HepG2 (cell line): ENCODE results near the gene PEX7. TPM values are rescaled to one million over a fixed set of nuclear protein-coding genes. Genes with fewer than 3 reads are reported as not detected.

Source experiments
- ATAC-seq: fragments of 200-7000 bp; cut with Tn5 transposase; 3 replicates; pipeline ENCODE4 v1.9.1; 2020; ENCODE audit warnings: mild to moderate bottlenecking, moderate library complexity
- Bru-seq: library from RNA; stranded (reverse); fragments of 400-500 nt; gene quantifications from one replicate; lab custom pipeline; 2021; lab: Mats Ljungman, UMichigan
- BruChase-seq, 2 experiments: library from RNA; stranded (reverse); fragments of 400-500 nt; gene quantifications; one replicate each; lab custom pipeline; 2021; lab: Mats Ljungman, UMichigan
- BruUV-seq: library from RNA; stranded (reverse); fragments of 400-500 nt; replicated peaks from 2 replicates; lab custom pipeline; 2021; lab: Mats Ljungman, UMichigan
- CTCF ChIA-PET: fragments of 300-600 bp; formaldehyde crosslinking; extraction: SDS; loops from one replicate; lab custom pipeline; 2021; ENCODE audit warnings: low total read pairs, inconsistent platforms, low intra/inter-chr PET ratio; lab: Yijun Ruan, JAX
- POLR2A ChIA-PET: fragments of 350-600 bp; sonication (Branson Sonifier 250); formaldehyde crosslinking; loops from one replicate; lab custom pipeline; 2020; ENCODE audit warnings: antibody characterized with exemption, inconsistent platforms; lab: Yijun Ruan, JAX
- DNase-seq: peaks from one replicate; pipeline ENCODE4 v3.0.0-alpha.2; 2015; ENCODE audit warnings: low spot score
- FAIRE-seq: peaks from 3 replicates; lab custom pipeline; 2011; peaks lifted over from hg19 to GRCh38; lab: Jason Lieb, UNC
- H2AFZ ChIP-seq: one replicate; pipeline ENCODE4 v1.6.1; 2011; ENCODE audit warnings: low read length, inconsistent platforms
- H3K27ac ChIP-seq: fragments of 300-600 bp; 3 replicates; pipeline ENCODE4 v1.8.0; 2011; ENCODE audit warnings: mixed run types, mild to moderate bottlenecking, mixed read lengths, low read length, inconsistent platforms; ENCODE audit not compliant: insufficient read depth; ENCODE audit errors: extremely low read length
- H3K27me3 ChIP-seq, 2 experiments: fragments of 200-600 bp in 1 of 2; 2 replicates in 1 of 2; 3 replicates in 1 of 2; pipeline versions ENCODE4 v1.6.0 to v1.8.0; 2011; ENCODE audit warnings: low read length in 2 of 2, mild to moderate bottlenecking in 2 of 2, moderate library complexity in 2 of 2, inconsistent platforms in 1 of 2; ENCODE audit not compliant: insufficient read depth in 2 of 2, control insufficient read depth in 1 of 2
- H3K36me3 ChIP-seq, 2 experiments: fragments of 200-600 bp in 1 of 2; replicated peaks in 1 of 2; 2 replicates in 1 of 2; 3 replicates in 1 of 2; pipeline versions ENCODE4 v1.5.1 to v1.8.0; 2011; ENCODE audit warnings: low read length in 2 of 2, inconsistent platforms in 1 of 2; ENCODE audit not compliant: insufficient read depth in 2 of 2, control insufficient read depth in 1 of 2
- H3K4me1 ChIP-seq: 2 replicates; pipeline ENCODE4 v1.5.1; 2012; ENCODE audit warnings: low read length, inconsistent platforms; ENCODE audit not compliant: insufficient read depth
- H3K4me2 ChIP-seq: 2 replicates; pipeline ENCODE4 v1.6.0; 2011; ENCODE audit warnings: low read depth, low read length, inconsistent platforms
- H3K4me3 ChIP-seq, 3 experiments: fragments of 200-600 bp in 1 of 3; sonication (generic), shearing (Covaris generic) in 1 of 3; replicated peaks in 1 of 3; 2 replicates each; pipeline ENCODE4 v1.5.1; 2011 to 2016; ENCODE audit warnings: low read length in 3 of 3, inconsistent platforms in 2 of 3, low read depth in 2 of 3, mild to moderate bottlenecking in 2 of 3, control low read depth in 1 of 3, mixed read lengths in 1 of 3; ENCODE audit not compliant: insufficient read depth in 1 of 3
- H3K79me2 ChIP-seq: one replicate; pipeline ENCODE4 v1.6.1; 2011; ENCODE audit warnings: low read length, inconsistent platforms; ENCODE audit not compliant: insufficient read depth
- H3K9ac ChIP-seq: 2 replicates; pipeline ENCODE4 v1.6.0; 2011; ENCODE audit warnings: mild to moderate bottlenecking, low read depth, low read length, inconsistent platforms; ENCODE audit not compliant: insufficient read depth
- H3K9me3 ChIP-seq: 2 replicates; pipeline ENCODE4 v1.5.1; 2012; ENCODE audit warnings: mild to moderate bottlenecking, low read length
- H4K20me1 ChIP-seq: 2 replicates; pipeline ENCODE4 v1.6.0; 2011; ENCODE audit warnings: inconsistent platforms, mild to moderate bottlenecking, low read length, moderate library complexity; ENCODE audit not compliant: insufficient read depth
- BCL6 ChIP-seq: IDR thresholded peaks from 2 replicates; pipeline ENCODE4 v1.6.1; 2016; ENCODE audit warnings: missing genetic modification reagents, missing compliant biosample characterization
- CTCF ChIP-seq: sonication (generic); formaldehyde crosslinking; IDR thresholded peaks from 2 replicates; pipeline ENCODE4 v1.5.0; 2020; ENCODE audit warnings: mild to moderate bottlenecking, missing genetic modification reagents, moderate library complexity
- FOXJ3 ChIP-seq: sonication (generic); formaldehyde crosslinking; IDR thresholded peaks from 2 replicates; pipeline ENCODE4 v1.4.0; 2020; ENCODE audit warnings: missing genetic modification reagents, mild to moderate bottlenecking, borderline replicate concordance
- GABPB1 ChIP-seq: IDR thresholded peaks from 2 replicates; pipeline ENCODE4 v1.6.1; 2016; ENCODE audit warnings: mild to moderate bottlenecking, missing genetic modification reagents, moderate library complexity, missing compliant biosample characterization
- GTF2F1 ChIP-seq: fragments of 150-350 bp; IDR thresholded peaks from 2 replicates; pipeline ENCODE4 v1.6.1; 2014; ENCODE audit warnings: low read length
- HES4 ChIP-seq: sonication (generic); formaldehyde crosslinking; IDR thresholded peaks from 2 replicates; pipeline ENCODE4 v1.9.0; 2021; ENCODE audit warnings: mild to moderate bottlenecking, missing genetic modification reagents, borderline replicate concordance
- MAFF ChIP-seq: IDR thresholded peaks from 2 replicates; pipeline ENCODE4 v1.6.1; 2011; ENCODE audit warnings: low read depth, low read length, improper control_type of control experiment
- PAX8 ChIP-seq: sonication (generic); formaldehyde crosslinking; IDR thresholded peaks from 2 replicates; pipeline ENCODE4 v1.8.0; 2022; ENCODE audit warnings: mild to moderate bottlenecking, missing genetic modification reagents, borderline replicate concordance
- REXO4 ChIP-seq: sonication (generic); formaldehyde crosslinking; IDR thresholded peaks from 2 replicates; pipeline ENCODE4 v1.8.0; 2022; ENCODE audit warnings: missing genetic modification reagents, mild to moderate bottlenecking, borderline replicate concordance
- SAP130 ChIP-seq: IDR thresholded peaks from 2 replicates; pipeline ENCODE4 v1.6.1; 2016; ENCODE audit warnings: low read depth
- SP2 ChIP-seq: sonication (generic); formaldehyde crosslinking; IDR thresholded peaks from 2 replicates; pipeline ENCODE4 v1.5.1; 2020; ENCODE audit warnings: mild to moderate bottlenecking, missing genetic modification reagents
- YY1 ChIP-seq: IDR thresholded peaks from 2 replicates; pipeline ENCODE4 v1.6.1; 2011; ENCODE audit warnings: low read length, low read depth, moderate library complexity, mild to moderate bottlenecking; ENCODE audit not compliant: insufficient read depth, insufficient replicate concordance
- ZFP36 ChIP-seq: fragments of 150-350 bp; IDR thresholded peaks from 2 replicates; pipeline ENCODE4 v1.6.1; 2018; ENCODE audit warnings: borderline replicate concordance, low read length, low read depth; ENCODE audit not compliant: partially characterized antibody
- ZFX ChIP-seq: sonication (generic); formaldehyde crosslinking; IDR thresholded peaks from 2 replicates; pipeline ENCODE4 v1.4.0; 2020; ENCODE audit warnings: mild to moderate bottlenecking, low read depth, missing genetic modification reagents, moderate library complexity
- ZNF331 ChIP-seq: sonication (generic); formaldehyde crosslinking; IDR thresholded peaks from 2 replicates; pipeline ENCODE4 v1.4.0; 2020; ENCODE audit warnings: missing genetic modification reagents
- ZNF383 ChIP-seq: sonication (generic); formaldehyde crosslinking; IDR thresholded peaks from 2 replicates; pipeline ENCODE4 v1.4.0; 2020; ENCODE audit warnings: missing genetic modification reagents, mild to moderate bottlenecking, borderline replicate concordance
- ZNF44 ChIP-seq: sonication (generic); formaldehyde crosslinking; IDR thresholded peaks from 2 replicates; pipeline ENCODE4 v1.5.1; 2020; ENCODE audit warnings: mild to moderate bottlenecking, missing genetic modification reagents
- ZNF552 ChIP-seq: sonication (generic); formaldehyde crosslinking; IDR thresholded peaks from 2 replicates; pipeline ENCODE4 v1.9.0; 2022; ENCODE audit warnings: missing genetic modification reagents, mild to moderate bottlenecking, borderline replicate concordance
- WGBS: methylation state at CpG from one replicate; pipeline ENCODE4 v1.1.6; 2017; ENCODE audit warnings: low lambda C conversion rate; 5-methylcytosine and 5-hydroxymethylcytosine counted together
- in situ Hi-C: cut with HindIII; loops from 2 replicates; pipeline ENCODE4 v1.10.0; 2017; ENCODE audit warnings: low pct_unique_long_range_greater_than_20kb; ENCODE audit not compliant: extremely low pct_ligation_motif_present
- intact Hi-C: fragments of 100-400 bp; cut with micrococcal nuclease; formaldehyde crosslinking; loops from one replicate; pipeline ENCODE4 v1.10.0; 2022; ENCODE audit not compliant: unreplicated experiment
- long read RNA-seq, 2 experiments: library from RNA in 1 of 2; library from polyadenylated mRNA in 1 of 2; stranded (forward) in 1 of 2; unstranded in 1 of 2; transcript quantifications; one replicate each; pipeline ENCODE4 v2.0.0, GENCODE V29; 2019 to 2022
- polyA minus RNA-seq, 3 experiments: library from RNA; depleted of rRNA, polyadenylated mRNA; stranded (reverse); fragments of >200 nt; gene quantifications; 2 replicates each; pipeline ENCODE4 v1.2.3, GENCODE V29; 2011; ENCODE audit warnings: low replicate concordance in 1 of 3
- polyA plus RNA-seq, 8 experiments: library from polyadenylated mRNA; depleted of rRNA in 3 of 8; stranded (reverse) in 7 of 8; unstranded in 1 of 8; fragments of >200 nt; fragmentation: Illumina TruSeq in 4 of 8; extraction: Trizol in 4 of 8; gene quantifications; 2 replicates each; pipeline versions ENCODE4 v1.2.1 to v1.2.3, GENCODE V29; 2011 to 2016; ENCODE audit warnings: low read depth in 4 of 8, missing spikeins in 1 of 8, mixed read lengths in 1 of 8; ENCODE audit not compliant: insufficient read depth in 1 of 8
- total RNA-seq, 5 experiments: library from RNA; depleted of rRNA; stranded (reverse); fragments of >200 nt; fragmentation: Illumina TruSeq; extraction: Trizol; gene quantifications; 2 replicates each; pipeline ENCODE4 v1.2.3, GENCODE V29; 2016; ENCODE audit warnings: low read depth in 1 of 5

The PEX7 gene
- total RNA-seq (2016; rRNA removed; fragmentation: Illumina TruSeq; extraction: Trizol) (0.53 and 0.88 TPM in 2 replicates), polyA plus RNA-seq (2011; rRNA removed) (0.04 and 0.29 TPM in 2 replicates), polyA minus RNA-seq (2011; rRNA and poly(A)+ RNA removed; ENCODE audit: low replicate concordance) (3.1 TPM in 1 of 2 replicates, not detected in the other), Bru-seq, nascent RNA (percentile 22 among the genes with signal in this experiment), BruChase-seq, experiment 1, labeled RNA remaining after a 6-hour chase (percentile 18 among the genes with signal in this experiment), BruChase-seq, experiment 2, labeled RNA remaining after a 2-hour chase (percentile 17 among the genes with signal in this experiment)
- 0.20 and 0.26 TPM in 2 replicates for total RNA-seq (2016; cell fraction: cytosol; rRNA removed; fragmentation: Illumina TruSeq; extraction: Trizol; ENCODE audit: low read depth)
- 0.35 and 0.65 TPM in 2 replicates for total RNA-seq (2016; cell fraction: insoluble cytoplasmic fraction; rRNA removed; fragmentation: Illumina TruSeq; extraction: Trizol)
- 0.34 TPM in 1 of 2 replicates, not detected in the other for total RNA-seq (2016; cell fraction: membrane; rRNA removed; fragmentation: Illumina TruSeq; extraction: Trizol)
- 0.40 and 0.56 TPM in 2 replicates for total RNA-seq (2016; cell fraction: nucleus; rRNA removed; fragmentation: Illumina TruSeq; extraction: Trizol)
- 0.15 and 0.36 TPM in 2 replicates for polyA plus RNA-seq (2011; cell fraction: cytosol; rRNA removed)
- polyA plus RNA-seq (2011; cell fraction: nucleus; rRNA removed): not detected in 2 replicates
- 0.15 and 0.27 TPM in 2 replicates for polyA plus RNA-seq (2012)
- 0.09 TPM in 2 replicates for polyA plus RNA-seq (2016; cell fraction: cytosol; fragmentation: Illumina TruSeq; extraction: Trizol; ENCODE audit: low read depth)
- 0.74 and 0.75 TPM in 2 replicates for polyA plus RNA-seq (2016; cell fraction: insoluble cytoplasmic fraction; fragmentation: Illumina TruSeq; extraction: Trizol; ENCODE audit: low read depth)
- polyA plus RNA-seq (2016; cell fraction: membrane; fragmentation: Illumina TruSeq; extraction: Trizol; ENCODE audit: low read depth): 0.10 and 0.21 TPM in 2 replicates
- 0.55 TPM in 1 of 2 replicates, not detected in the other for polyA plus RNA-seq (2016; cell fraction: nucleus; fragmentation: Illumina TruSeq; extraction: Trizol; ENCODE audit: insufficient read depth, low read depth)
- 0.53 TPM in 1 of 2 replicates, not detected in the other for polyA minus RNA-seq (2011; cell fraction: cytosol; rRNA and poly(A)+ RNA removed)
- polyA minus RNA-seq (2011; cell fraction: nucleus; rRNA and poly(A)+ RNA removed): 0.25 TPM in 1 of 2 replicates, not detected in the other
- long read RNA-seq, experiment 1: 0 reads
- long read RNA-seq, experiment 2, partial matches to known transcripts: 1 of 1 reads
- long read RNA-seq, experiment 2, other reads (novel, unspliced or antisense): 0 of 1 reads

DNA sequence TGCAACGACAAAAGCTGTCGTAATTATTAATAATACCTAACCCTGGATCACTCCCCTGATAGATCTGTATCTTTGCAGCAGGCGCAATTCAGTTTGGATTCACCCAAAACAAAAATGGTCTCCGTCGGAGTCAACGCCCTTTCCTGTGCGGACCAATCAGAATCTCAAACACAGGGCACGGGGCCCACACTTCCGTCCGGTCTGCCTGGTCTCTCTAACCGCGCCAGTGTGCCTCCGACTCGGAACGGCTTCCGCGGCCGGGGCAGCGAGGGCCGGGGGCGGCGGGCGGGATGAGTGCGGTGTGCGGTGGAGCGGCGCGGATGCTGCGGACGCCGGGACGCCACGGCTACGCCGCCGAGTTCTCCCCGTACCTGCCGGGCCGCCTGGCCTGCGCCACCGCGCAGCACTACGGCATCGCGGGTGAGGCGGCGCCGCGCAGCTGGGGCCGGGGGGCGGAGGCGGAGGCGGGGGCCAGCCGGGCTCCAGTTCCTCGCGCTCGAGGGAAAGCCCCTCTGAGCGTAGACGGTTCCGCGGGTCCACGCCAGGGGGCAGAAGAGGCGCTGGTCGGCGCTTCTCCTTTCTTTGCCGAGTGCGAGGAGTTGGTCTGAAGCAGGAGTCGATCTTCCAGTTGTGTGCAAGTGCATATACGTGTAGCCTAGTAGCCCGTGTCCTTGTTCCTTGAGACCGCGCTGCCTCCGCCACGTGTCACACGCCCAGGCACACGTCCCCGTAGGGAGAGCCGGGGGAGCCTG is at the start of gene PEX7:
PEX7 (plus strand) TSS at position 217 of the 752 bp plus-strand sequence; CDS start at position 291, 74 bp downstream.
- WGBS: 46% methylated on average over 33 of the region's 78 CpGs
- peak within 1 kb of the TSS; percentile 1 to 16 (median 8); a peak in 2 of 6 replicates for H3K4me3 ChIP-seq
- no peaks in the 10 kb centered on the region for H4K20me1 ChIP-seq
- ChIA-PET CTCF (no interaction called here), POLR2A (no interaction called here)
- H3K4me1 ChIP-seq: no peaks in the 10 kb centered on the region
- intact Hi-C loops (no loop called here), in situ Hi-C loops (no loop called here)
- H2AFZ ChIP-seq: peak within 1 kb of the TSS; percentile 39
- no peaks in the 10 kb centered on the region for H3K9me3 ChIP-seq
- peak; percentile 5 for DNase-seq
- no peaks in the 10 kb centered on the region for H3K79me2 ChIP-seq
- peaks cover 0 to 5% of the 10 kb centered on the region in 2 experiments; a peak in 2 of 5 replicates for H3K27me3 ChIP-seq
- ATAC-seq: peak; percentile 89
- BruUV-seq: no TSS peak
- no peaks in the 10 kb centered on the region for H3K36me3 ChIP-seq
- no peak for FAIRE-seq
- H3K27ac ChIP-seq: no peak within 1 kb of the TSS
- H3K9ac ChIP-seq: no peak within 1 kb of the TSS
- H3K4me2 ChIP-seq: peak within 1 kb of the TSS; percentile 36
- no peak for TF ChIP-seq ZNF331 (CRISPR knock-in tag)
- TF ChIP-seq ZFP36: no peak
- peak; percentile 84 for TF ChIP-seq GABPB1 (CRISPR knock-in tag)
- peak; percentile 85 for TF ChIP-seq YY1
- no peak for TF ChIP-seq GTF2F1
- no peak for TF ChIP-seq ZNF383
- no peak for TF ChIP-seq BCL6 (CRISPR knock-in tag)
- TF ChIP-seq REXO4 (CRISPR knock-in tag): no peak
- TF ChIP-seq CTCF (CRISPR knock-in tag): 0 out of 2 replicates have a peak, but pooled peaks have one; percentile 14
- TF ChIP-seq SAP130 (CRISPR knock-in tag): peak; percentile 41; the same call in 1 of the 2 replicates
- TF ChIP-seq ZNF44 (CRISPR knock-in tag): no peak
- TF ChIP-seq ZFX (CRISPR knock-in tag): peak; percentile 30; the same call in 1 of the 2 replicates
- TF ChIP-seq ZNF552 (CRISPR knock-in tag): no peak
- no peak for TF ChIP-seq HES4 (CRISPR knock-in tag)
- TF ChIP-seq PAX8: no peak
- TF ChIP-seq SP2 (CRISPR knock-in tag): 0 out of 2 replicates have a peak, but pooled peaks have one; percentile 31
- no peak for TF ChIP-seq MAFF
- TF ChIP-seq FOXJ3 (CRISPR knock-in tag): no peak
